DOHH2 (cell line): ENCODE data around the gene TRAF1.

Source experiments
- H3F3A ChIP-seq: fragments of 200-600 bp; sonication (generic), shearing (Covaris generic); 2 replicates; pipeline ENCODE4 v1.6.0; 2016; ENCODE audit warnings: antibody characterized with exemption, mild to moderate bottlenecking; ENCODE audit not compliant: control insufficient read depth, insufficient read depth
- H3K27ac ChIP-seq: fragments of 200-600 bp; sonication (generic); 2 replicates; pipeline ENCODE4 v1.5.1; 2014; ENCODE audit warnings: low read depth, mild to moderate bottlenecking, low read length, moderate library complexity
- H3K27me3 ChIP-seq: fragments of 200-600 bp; sonication (generic); 2 replicates; pipeline ENCODE4 v1.6.1; 2014; ENCODE audit warnings: mild to moderate bottlenecking, low read length, mixed read lengths; ENCODE audit not compliant: control insufficient read depth
- H3K36me3 ChIP-seq: fragments of 200-600 bp; sonication (generic); 2 replicates; pipeline ENCODE4 v1.6.1; 2014; ENCODE audit warnings: mild to moderate bottlenecking, low read length, moderate library complexity, mixed read lengths; ENCODE audit not compliant: control insufficient read depth
- H3K4me1 ChIP-seq: fragments of 200-600 bp; sonication (generic); 2 replicates; pipeline ENCODE4 v1.6.1; 2014; ENCODE audit warnings: mild to moderate bottlenecking, low read length, mixed read lengths; ENCODE audit not compliant: control insufficient read depth
- H3K4me2 ChIP-seq: fragments of 200-600 bp; sonication (generic); 2 replicates; pipeline ENCODE4 v1.6.0; 2014; ENCODE audit warnings: mild to moderate bottlenecking, low read length, moderate library complexity
- H3K4me3 ChIP-seq: fragments of 200-600 bp; sonication (generic); 2 replicates; pipeline ENCODE4 v1.5.1; 2014; ENCODE audit warnings: mild to moderate bottlenecking, low read length, mixed read lengths
- H3K79me2 ChIP-seq: fragments of 200-600 bp; sonication (generic); 2 replicates; pipeline ENCODE4 v1.6.1; 2014; ENCODE audit warnings: mild to moderate bottlenecking, low read length, mixed read lengths; ENCODE audit not compliant: control insufficient read depth
- H3K9me2 ChIP-seq: fragments of 200-600 bp; sonication (generic); replicated peaks from 2 replicates; pipeline ENCODE4 v1.6.1; 2014; ENCODE audit warnings: mild to moderate bottlenecking, low read length, mixed read lengths; ENCODE audit not compliant: control insufficient read depth
- H3K9me3 ChIP-seq: fragments of 200-600 bp; sonication (generic); 2 replicates; pipeline ENCODE4 v1.6.1; 2014; ENCODE audit warnings: antibody characterized with exemption, low read length, mixed read lengths; ENCODE audit not compliant: control insufficient read depth, insufficient read depth
- H4K20me1 ChIP-seq: fragments of 200-600 bp; sonication (generic); 2 replicates; pipeline ENCODE4 v1.6.0; 2014; ENCODE audit warnings: low read depth, mild to moderate bottlenecking, antibody characterized with exemption, low read length, moderate library complexity; ENCODE audit not compliant: control insufficient read depth, insufficient read depth
- EZH2phosphoT487 ChIP-seq: fragments of 200-600 bp; sonication (generic); IDR thresholded peaks from 2 replicates; pipeline ENCODE4 v1.6.1; 2017; ENCODE audit warnings: borderline replicate concordance, mild to moderate bottlenecking, antibody characterized with exemption, low read length, moderate library complexity, mixed read lengths
- TF ChIP-seq, protein P1 (sequence below): fragments of 200-600 bp; sonication (generic); IDR thresholded peaks from one replicate; pipeline ENCODE4 v1.5.1; 2014; ENCODE audit warnings: antibody characterized with exemption, mild to moderate bottlenecking, low read depth, low read length; ENCODE audit not compliant: poor library complexity, severe bottlenecking

Gene TRAF1

DNA sequence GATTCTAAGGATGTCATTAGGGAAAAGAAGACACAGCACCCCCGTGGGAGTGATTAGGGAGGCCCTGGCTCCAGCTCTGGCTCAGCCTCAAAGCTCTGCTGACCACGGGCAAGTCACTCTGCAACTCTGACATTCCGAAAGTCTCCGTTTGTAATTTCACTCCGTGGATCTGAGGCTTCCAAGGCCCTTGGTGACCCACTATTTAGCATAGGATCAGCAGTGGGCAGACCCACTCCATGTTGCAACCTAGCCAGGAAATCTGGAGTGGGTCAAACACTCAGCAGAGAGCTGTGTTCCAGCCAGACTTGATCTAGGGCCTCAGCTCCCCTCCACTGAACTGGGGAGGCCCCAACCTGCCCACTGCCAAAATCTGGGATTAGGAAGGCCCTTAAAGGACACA is 61.4 kb downstream of the TRAF1 start:
- peaks cover 21% of the 10 kb centered on the region for H3K4me1 ChIP-seq
- H4K20me1 ChIP-seq = no peaks in the 10 kb centered on the region
- 0 out of 2 replicates have a peak, but pooled peaks cover 3% of the 10 kb centered on the region for H3F3A ChIP-seq
- no peak overlapping the region for H3K27ac ChIP-seq
- TF ChIP-seq, protein P1, sequence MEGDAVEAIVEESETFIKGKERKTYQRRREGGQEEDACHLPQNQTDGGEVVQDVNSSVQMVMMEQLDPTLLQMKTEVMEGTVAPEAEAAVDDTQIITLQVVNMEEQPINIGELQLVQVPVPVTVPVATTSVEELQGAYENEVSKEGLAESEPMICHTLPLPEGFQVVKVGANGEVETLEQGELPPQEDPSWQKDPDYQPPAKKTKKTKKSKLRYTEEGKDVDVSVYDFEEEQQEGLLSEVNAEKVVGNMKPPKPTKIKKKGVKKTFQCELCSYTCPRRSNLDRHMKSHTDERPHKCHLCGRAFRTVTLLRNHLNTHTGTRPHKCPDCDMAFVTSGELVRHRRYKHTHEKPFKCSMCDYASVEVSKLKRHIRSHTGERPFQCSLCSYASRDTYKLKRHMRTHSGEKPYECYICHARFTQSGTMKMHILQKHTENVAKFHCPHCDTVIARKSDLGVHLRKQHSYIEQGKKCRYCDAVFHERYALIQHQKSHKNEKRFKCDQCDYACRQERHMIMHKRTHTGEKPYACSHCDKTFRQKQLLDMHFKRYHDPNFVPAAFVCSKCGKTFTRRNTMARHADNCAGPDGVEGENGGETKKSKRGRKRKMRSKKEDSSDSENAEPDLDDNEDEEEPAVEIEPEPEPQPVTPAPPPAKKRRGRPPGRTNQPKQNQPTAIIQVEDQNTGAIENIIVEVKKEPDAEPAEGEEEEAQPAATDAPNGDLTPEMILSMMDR = no peak
- no peak for TF ChIP-seq EZH2phosphoT487
- peaks cover 16% of the 10 kb centered on the region for H3K79me2 ChIP-seq
- H3K27me3 ChIP-seq = no peaks in the 10 kb centered on the region
- no peak overlapping the region for H3K4me3 ChIP-seq
- no peaks in the 10 kb centered on the region for H3K9me3 ChIP-seq
- H3K36me3 ChIP-seq = peaks cover 90% of the 10 kb centered on the region
- no peak overlapping the region for H3K4me2 ChIP-seq
- no peaks in the 10 kb centered on the region for H3K9me2 ChIP-seq

DNA sequence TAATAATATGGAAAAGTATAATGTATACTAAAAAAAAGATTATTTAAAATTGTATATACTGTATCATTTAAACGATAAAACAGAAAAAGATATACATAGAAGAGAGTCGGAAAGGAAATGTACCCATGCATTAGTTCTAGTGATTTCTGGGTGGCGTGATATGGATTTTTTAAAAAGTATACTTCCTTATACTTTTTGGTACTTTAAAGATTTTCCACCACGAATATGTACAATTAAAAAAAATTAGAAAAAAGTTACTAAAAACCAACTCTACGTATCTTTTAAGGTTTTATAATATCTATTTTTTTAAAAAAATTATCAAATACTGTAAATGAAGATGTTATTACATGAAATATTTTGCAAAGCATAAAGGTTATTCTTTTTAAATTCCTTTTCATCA is 61.9 kb downstream of the TRAF1 start:
- Histone ChIP-seq H3K36me3 (peaks cover 90% of the 10 kb centered on the region), H3K27ac (no peak overlapping the region), H3K4me1 (peaks cover 16% of the 10 kb centered on the region), H3K9me2 (no peaks in the 10 kb centered on the region), H3K79me2 (peaks cover 13% of the 10 kb centered on the region), H3K9me3 (no peaks in the 10 kb centered on the region), H3K4me2 (no peak overlapping the region), H3K27me3 (no peaks in the 10 kb centered on the region), H3K4me3 (no peak overlapping the region), H3F3A (0 out of 2 replicates have a peak, but pooled peaks cover 3% of the 10 kb centered on the region), H4K20me1 (no peaks in the 10 kb centered on the region)
- TF ChIP-seq EZH2phosphoT487 = no peak
- TF ChIP-seq, protein P1 = no peak

DNA sequence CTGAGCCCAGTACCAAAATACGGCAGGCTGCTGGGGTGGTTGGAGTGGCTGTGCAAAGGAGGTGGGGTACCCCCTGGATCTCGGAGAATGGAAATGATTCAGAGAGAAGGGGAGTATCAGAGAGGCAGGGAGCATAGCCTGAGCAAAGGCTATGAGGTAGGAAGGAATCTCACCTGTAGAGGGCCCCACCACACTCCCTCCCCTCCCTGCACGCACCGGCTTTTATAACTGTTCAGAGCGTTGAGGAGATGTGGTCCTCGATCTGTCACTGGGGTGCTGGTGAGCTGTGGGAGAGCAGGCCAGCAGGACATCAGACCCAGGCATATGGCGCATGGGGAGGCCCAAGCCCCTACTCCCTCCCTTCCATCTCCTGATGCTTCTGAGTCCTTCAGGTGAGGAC is 62.8 kb downstream of the TRAF1 start:
- no peaks in the 10 kb centered on the region for H3K9me3 ChIP-seq
- no peak overlapping the region for H3K4me2 ChIP-seq
- H4K20me1 ChIP-seq = no peaks in the 10 kb centered on the region
- H3K36me3 ChIP-seq = peaks cover 87% of the 10 kb centered on the region
- H3K4me1 ChIP-seq = peaks cover 8% of the 10 kb centered on the region
- H3K27me3 ChIP-seq = no peaks in the 10 kb centered on the region
- peaks cover 11% of the 10 kb centered on the region for H3K79me2 ChIP-seq
- no peak overlapping the region for H3K27ac ChIP-seq
- TF ChIP-seq EZH2phosphoT487 = no peak
- TF ChIP-seq, protein P1 = peak; percentile 34
- H3K9me2 ChIP-seq = no peaks in the 10 kb centered on the region
- H3K4me3 ChIP-seq = no peak overlapping the region
- no peaks in the 10 kb centered on the region for H3F3A ChIP-seq
